HG03521 (cell line): ENCODE results near the gene ILKAP.

ENCODE experiments used
- ATAC-seq: cut with Tn5 transposase; IDR thresholded peaks from one replicate; pipeline ENCODE4 v1.9.1; 2021; ENCODE audit warnings: mild to moderate bottlenecking, moderate library complexity; ENCODE audit not compliant: unreplicated experiment

Gene ILKAP

GRCh38 chr2:238166391-238167343 lies 36.8 kb downstream of the ILKAP start:
- ATAC-seq: no peak

GRCh38 chr2:238165288-238165921 lies 38.1 kb downstream of the ILKAP start:
- no peak for ATAC-seq

GRCh38 chr2:238164906-238165287 lies 38.6 kb downstream of the ILKAP start:
- ATAC-seq: no peak

GRCh38 chr2:238163481-238164198 lies 39.9 kb downstream of the ILKAP start:
- ATAC-seq: no peak

GRCh38 chr2:238162846-238163441 lies 40.6 kb downstream of the ILKAP start:
- ATAC-seq: no peak

- ATAC-seq: no peak
These were observed 41.1 kb downstream of the ILKAP start for GRCh38 chr2:238162251-238162845.

DNA sequence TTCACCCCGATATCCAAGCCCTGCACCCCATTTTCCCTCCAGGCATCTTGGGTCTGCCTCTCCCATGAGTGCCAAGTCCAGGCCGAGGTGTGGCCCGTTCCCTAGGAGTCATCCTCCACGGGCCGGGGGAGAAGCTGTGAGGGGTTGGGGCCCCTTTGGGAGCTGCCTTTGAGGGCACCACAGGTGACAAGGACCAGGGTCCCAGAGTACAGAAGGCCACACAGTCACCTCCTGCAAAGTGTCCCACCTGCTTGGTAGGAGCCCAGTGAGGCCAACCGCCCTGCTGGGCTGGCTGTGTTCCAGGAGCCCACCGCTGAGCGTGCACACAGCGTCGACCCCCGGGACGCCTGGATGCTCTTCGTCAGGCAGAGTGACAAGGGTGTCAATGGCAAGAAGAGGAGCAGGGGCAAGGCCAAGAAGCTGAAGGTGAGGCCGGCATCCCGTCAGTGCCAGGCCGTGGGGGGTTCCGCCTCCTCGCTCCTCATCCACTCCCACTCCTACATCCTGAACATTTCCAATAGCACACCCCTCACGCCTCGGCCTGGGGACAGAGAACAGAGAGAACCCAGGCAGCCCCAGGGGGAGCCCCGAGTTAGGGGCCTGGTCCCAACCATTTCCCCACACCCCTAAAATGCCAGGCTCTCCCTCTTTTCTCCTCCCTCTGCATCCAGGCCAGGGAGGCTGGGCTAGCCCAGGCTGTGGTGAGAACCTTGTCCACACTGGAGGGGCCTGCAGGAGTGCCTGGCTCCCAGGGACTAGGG lies 42.0 kb downstream of the ILKAP start:
- no peak for ATAC-seq

GRCh38 chr2:238160206-238161129 lies 43.0 kb downstream of the ILKAP start:
- no peak for ATAC-seq

DNA sequence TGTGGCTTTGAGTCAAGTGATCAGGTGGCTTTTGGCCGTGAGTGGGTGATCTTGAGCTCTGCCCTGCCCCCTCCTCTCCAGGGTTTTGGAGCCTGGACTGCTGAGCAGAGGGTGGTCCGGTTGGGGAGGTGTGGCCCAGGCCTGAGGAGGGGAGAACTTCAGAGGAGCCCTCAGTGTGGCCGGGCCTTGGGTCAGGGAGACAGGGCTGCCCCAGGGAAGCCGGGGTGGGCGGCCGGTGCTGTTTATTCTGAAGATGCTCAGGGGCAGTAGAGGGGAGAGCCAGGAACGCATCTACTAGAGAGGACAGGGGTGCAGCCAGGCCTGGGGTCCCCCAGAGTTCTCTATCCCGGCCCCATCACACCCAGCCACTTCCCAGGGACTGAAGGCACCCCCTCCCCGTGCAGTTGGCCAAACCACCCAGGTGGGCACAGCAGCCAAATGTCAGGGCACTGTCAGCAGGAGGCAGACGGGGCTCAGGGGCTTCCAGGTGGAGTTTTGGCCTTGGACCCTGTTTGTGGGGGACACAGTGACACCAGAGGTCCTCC lies 43.8 kb downstream of the ILKAP start:
- ATAC-seq: no peak

DNA sequence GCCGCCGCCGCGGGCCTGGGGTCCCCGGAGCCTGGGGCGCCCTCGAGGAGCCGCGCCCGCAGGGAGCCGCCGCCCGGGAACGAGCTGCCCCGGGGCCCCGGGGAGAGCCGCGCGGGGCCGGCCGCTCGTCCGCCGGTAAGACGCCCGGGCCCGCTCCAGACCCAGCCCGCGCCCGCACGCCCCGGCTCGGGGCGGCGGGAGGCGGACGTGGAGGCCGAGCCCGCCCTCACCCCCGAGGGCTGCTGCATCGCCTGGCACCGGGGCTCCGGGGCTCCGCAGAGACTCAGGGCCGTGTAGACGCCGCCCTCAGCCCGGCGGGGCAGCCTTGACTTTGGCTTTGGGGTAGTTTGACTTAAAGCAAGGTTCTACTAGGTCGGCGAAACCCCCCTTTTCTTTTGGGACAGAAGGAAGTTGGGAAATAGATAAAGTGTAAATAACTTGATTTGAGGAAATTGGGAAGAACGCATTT lies 44.4 kb downstream of the ILKAP start:
- ATAC-seq: no peak

GRCh38 chr2:238158509-238159070 lies 44.9 kb downstream of the ILKAP start, which contains the start of gene ERFE:
Gene ERFE (plus strand): TSS chr2:238158970. CDS start chr2:238159008, 38 bp downstream.
- no peak for ATAC-seq

DNA sequence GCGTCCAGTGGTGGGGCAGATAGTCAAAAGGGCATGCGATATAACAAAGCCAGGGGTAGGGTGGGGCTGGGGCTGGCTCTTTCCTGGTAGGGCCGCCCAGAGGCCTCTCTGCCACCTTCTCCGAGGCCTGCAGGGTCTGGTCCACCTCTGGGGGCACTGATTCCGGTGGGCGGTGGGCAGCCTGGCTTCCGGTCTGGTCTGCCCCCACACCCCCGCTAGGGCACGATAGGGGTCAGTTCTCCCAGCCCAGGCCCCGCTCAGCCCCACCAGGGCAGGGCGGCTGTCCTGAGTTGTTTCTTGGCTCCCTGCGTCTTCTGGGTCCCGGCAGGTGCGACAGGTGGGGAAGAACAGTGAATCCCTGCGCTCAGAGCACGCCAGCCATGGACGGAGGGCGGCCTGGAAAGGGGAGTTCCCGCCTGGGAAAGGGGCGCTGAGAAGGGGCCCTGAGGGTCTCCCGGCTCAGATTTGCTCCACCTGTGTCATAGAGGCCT lies 45.4 kb downstream of the ILKAP start:
- ATAC-seq: no peak

DNA sequence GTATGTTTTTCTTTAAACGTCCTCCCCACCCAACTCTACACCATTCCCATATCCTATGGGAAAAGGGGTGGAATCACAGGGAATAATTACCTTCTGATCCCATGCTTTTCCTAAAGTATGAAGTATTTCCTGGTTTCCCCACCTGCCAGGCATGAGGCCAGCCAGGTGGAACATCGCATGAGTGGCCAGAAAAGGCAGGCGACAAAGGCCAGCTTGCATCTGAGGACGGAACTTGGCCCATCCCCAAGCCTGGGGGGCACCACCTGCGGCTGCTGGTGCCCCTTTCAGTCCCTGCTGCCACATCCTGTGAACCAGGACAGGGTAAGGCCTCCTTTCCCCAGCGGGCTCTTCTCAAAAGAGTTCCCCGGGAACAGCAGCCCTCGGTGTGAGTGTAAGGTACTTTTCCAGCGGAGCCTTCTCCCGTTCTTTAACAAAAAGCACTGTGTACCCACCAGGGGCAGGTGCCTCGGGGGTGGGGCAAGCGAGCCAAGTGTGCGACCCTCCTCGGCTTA lies 45.9 kb downstream of the ILKAP start:
- no peak for ATAC-seq

- ATAC-seq: no peak
These were observed 47.5 kb downstream of the ILKAP start for GRCh38 chr2:238155761-238156694.

GRCh38 chr2:238155051-238155760 lies 48.3 kb downstream of the ILKAP start:
- no peak for ATAC-seq

DNA sequence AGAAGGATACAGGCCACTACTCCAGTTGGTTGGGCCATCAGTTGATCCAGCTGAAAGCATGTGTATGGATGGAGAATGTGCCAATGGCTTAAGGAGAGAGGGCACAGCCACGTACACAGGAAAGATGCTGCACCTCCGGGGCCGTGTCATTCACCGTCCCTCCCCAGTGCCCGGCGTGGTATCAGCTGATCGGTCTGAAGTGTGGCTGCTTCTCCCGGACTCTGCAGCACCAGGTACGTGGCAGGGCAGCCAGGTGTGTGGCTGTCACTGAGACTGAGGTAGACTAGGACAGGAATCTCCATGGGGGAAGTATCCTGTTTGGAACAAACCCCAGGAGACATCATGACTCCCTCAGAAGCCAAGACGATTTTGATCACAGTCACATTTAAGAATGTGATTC lies 48.9 kb downstream of the ILKAP start:
- no peak for ATAC-seq
